GM23338 (cell line): ENCODE data around the gene PPP2R5B. TPM values are rescaled to one million over a fixed set of nuclear protein-coding genes. Genes with fewer than 3 reads are reported as not detected.

Source experiments
- ATAC-seq: fragments of 200-7000 bp; cut with Tn5 transposase; 3 replicates; pipeline ENCODE4 v1.9.1; 2020
- DNase-seq: peaks from one replicate; pipeline ENCODE4 v3.0.0-alpha.2; 2015; ENCODE audit warnings: low spot score
- H2AFZ ChIP-seq: fragments of 200-600 bp; sonication (generic); 2 replicates; pipeline ENCODE4 v1.8.0; 2016; ENCODE audit warnings: antibody characterized with exemption, mild to moderate bottlenecking, moderate library complexity
- H3F3A ChIP-seq: fragments of 200-600 bp; sonication (generic); replicated peaks from 2 replicates; pipeline ENCODE4 v1.8.0; 2017; ENCODE audit warnings: antibody characterized with exemption, mixed run types, low read depth
- H3K27ac ChIP-seq: fragments of 200-600 bp; sonication (generic); 2 replicates; pipeline ENCODE4 v1.6.1; 2016; ENCODE audit warnings: low read depth
- H3K27me3 ChIP-seq: fragments of 200-600 bp; sonication (generic); 2 replicates; pipeline ENCODE4 v1.8.0; 2016; ENCODE audit warnings: mild to moderate bottlenecking, mixed run types, moderate library complexity; ENCODE audit not compliant: insufficient read depth
- H3K36me3 ChIP-seq: fragments of 200-600 bp; sonication (generic); 2 replicates; pipeline ENCODE4 v1.8.0; 2016; ENCODE audit warnings: mild to moderate bottlenecking; ENCODE audit not compliant: insufficient read depth
- H3K4me1 ChIP-seq: fragments of 200-600 bp; sonication (generic); 2 replicates; pipeline ENCODE4 v1.8.0; 2016; ENCODE audit warnings: mild to moderate bottlenecking, moderate library complexity; ENCODE audit not compliant: insufficient read depth
- H3K4me2 ChIP-seq: fragments of 200-600 bp; sonication (generic); 2 replicates; pipeline ENCODE4 v1.7.1; 2017; ENCODE audit warnings: mixed run types
- H3K4me3 ChIP-seq: fragments of 200-600 bp; sonication (generic); 2 replicates; pipeline ENCODE4 v1.6.1; 2016; ENCODE audit warnings: mixed run types
- H3K79me2 ChIP-seq: fragments of 200-600 bp; sonication (generic); replicated peaks from 2 replicates; pipeline ENCODE4 v1.8.0; 2017; ENCODE audit warnings: mild to moderate bottlenecking; ENCODE audit not compliant: insufficient read depth
- H3K9me2 ChIP-seq: fragments of 200-600 bp; sonication (generic); 2 replicates; pipeline ENCODE4 v1.8.0; 2017; ENCODE audit not compliant: insufficient read depth
- H4K20me1 ChIP-seq: fragments of 200-600 bp; sonication (generic); replicated peaks from 2 replicates; pipeline ENCODE4 v1.8.0; 2017; ENCODE audit warnings: mild to moderate bottlenecking; ENCODE audit not compliant: insufficient read depth
- H3K27ac Mint-ChIP-seq: 2 replicates; pipeline ENCODE4 v1.8.0; 2020; ENCODE audit warnings: inconsistent platforms, mild to moderate bottlenecking, moderate library complexity, mixed read lengths
- H3K27me3 Mint-ChIP-seq: 3 replicates; pipeline ENCODE4 v1.8.0; 2022; ENCODE audit warnings: low read depth, mild to moderate bottlenecking, moderate library complexity, mixed read lengths, inconsistent platforms; ENCODE audit not compliant: insufficient read depth, poor library complexity
- H3K36me3 Mint-ChIP-seq: 3 replicates; pipeline ENCODE4 v1.8.0; 2021; ENCODE audit warnings: low read depth, mild to moderate bottlenecking, inconsistent platforms, moderate library complexity, mixed read lengths
- H3K4me1 Mint-ChIP-seq: 3 replicates; pipeline ENCODE4 v1.8.0; 2020; ENCODE audit warnings: mild to moderate bottlenecking, inconsistent platforms, mixed read lengths
- H3K4me3 Mint-ChIP-seq: 3 replicates; pipeline ENCODE4 v1.8.0; 2021; ENCODE audit warnings: moderate library complexity, mild to moderate bottlenecking, inconsistent platforms, mixed read lengths
- H3K9me3 Mint-ChIP-seq: 3 replicates; pipeline ENCODE4 v1.8.0; 2020; ENCODE audit warnings: moderate library complexity, mild to moderate bottlenecking, inconsistent platforms, mixed read lengths
- CTCF ChIP-seq, 2 experiments: fragments of 200-600 bp in 1 of 2; sonication (generic) in 1 of 2; conservative IDR thresholded peaks; 2 replicates each; pipeline versions ENCODE4 v1.5.1 to v1.6.1; 2016 to 2017; ENCODE audit warnings: antibody characterized with exemption in 2 of 2, low read depth in 2 of 2, mild to moderate bottlenecking in 2 of 2, moderate library complexity in 1 of 2
- EZH2 ChIP-seq: fragments of 200-600 bp; sonication (generic); IDR thresholded peaks from one replicate; pipeline ENCODE4 v1.8.0; 2017; ENCODE audit warnings: antibody characterized with exemption, mild to moderate bottlenecking, low read depth; ENCODE audit not compliant: unreplicated experiment
- JUNB ChIP-seq: IDR thresholded peaks from one replicate; pipeline ENCODE4 v1.6.1; 2016; ENCODE audit warnings: antibody characterized with exemption; ENCODE audit not compliant: unreplicated experiment
- STAT1 ChIP-seq: IDR thresholded peaks from one replicate; pipeline ENCODE4 v1.6.1; 2016; ENCODE audit warnings: antibody characterized with exemption; ENCODE audit not compliant: unreplicated experiment
- polyA plus RNA-seq: library from polyadenylated mRNA; unstranded; fragments of >200 nt; fragmentation: Nextera tagmentation; extraction: Ambion mirVana; gene quantifications from 2 replicates; pipeline ENCODE4 v1.2.1, GENCODE V29; 2016
- total RNA-seq: library from RNA; depleted of rRNA; stranded (reverse); fragments of >200 nt; shearing (Covaris generic); gene quantifications from 2 replicates; pipeline ENCODE4 v1.2.3, GENCODE V29; 2014

The PPP2R5B gene
- total and polyA plus RNA-seq, 2 experiments from 2014 or later: 2.8 to 5.8 TPM

GRCh38 chr11:64934682-64935358, 10.3 kb downstream of the PPP2R5B start:
- peaks cover 12% of the 10 kb centered on the region for H3K27me3 Mint-ChIP-seq
- H3K27ac Mint-ChIP-seq: no peak overlapping the region
- Histone ChIP-seq H3K27ac (no peak overlapping the region), H3K36me3 (no peaks in the 10 kb centered on the region), H3K4me1 (peaks cover 7% of the 10 kb centered on the region; the same call in 1 of the 2 replicates), H3K27me3 (no peaks in the 10 kb centered on the region), H3K4me3 (no peak overlapping the region), H3K4me2 (peak overlapping the region; percentile 54; the same call in 1 of the 2 replicates), H3K9me2 (no peaks in the 10 kb centered on the region), H4K20me1 (no peaks in the 10 kb centered on the region), H2AFZ (no peak overlapping the region), H3F3A (no peaks in the 10 kb centered on the region), H3K79me2 (no peaks in the 10 kb centered on the region)
- DNase-seq: peak; percentile 40
- no peak for TF ChIP-seq EZH2
- TF ChIP-seq CTCF (conservative IDR thresholded peaks at IDR 0.05; ENCODE audit: low read depth in 2 of 2): peak in 1 of 2 experiments; percentile 25; a peak in 1 of 4 replicates
- no peak for TF ChIP-seq JUNB
- ATAC-seq: peak; percentile 45
- H3K9me3 Mint-ChIP-seq: no peaks in the 10 kb centered on the region
- H3K4me3 Mint-ChIP-seq: no peak overlapping the region; the same call in 2 of the 3 replicates
- peaks cover 29% of the 10 kb centered on the region for H3K4me1 Mint-ChIP-seq
- no peaks in the 10 kb centered on the region for H3K36me3 Mint-ChIP-seq

GRCh38 chr11:64935359-64936081, 11.0 kb downstream of the PPP2R5B start, which contains the start of gene GPHA2:
GPHA2 (minus strand) TSS chr11:64935893; CDS start chr11:64935460, 433 bp downstream.
- Histone ChIP-seq H3F3A (no peaks in the 10 kb centered on the region), H3K36me3 (no peaks in the 10 kb centered on the region), H3K4me3 (no peak within 1 kb of the TSS; the same call in 1 of the 2 replicates), H4K20me1 (no peaks in the 10 kb centered on the region), H3K4me2 (peak within 1 kb of the TSS; percentile 54), H3K4me1 (peaks cover 7% of the 10 kb centered on the region; the same call in 1 of the 2 replicates), H3K27ac (no peak within 1 kb of the TSS), H3K27me3 (no peaks in the 10 kb centered on the region), H3K79me2 (no peaks in the 10 kb centered on the region), H3K9me2 (no peaks in the 10 kb centered on the region), H2AFZ (no peak within 1 kb of the TSS; the same call in 1 of the 2 replicates)
- peak within 1 kb of the TSS; percentile 45 for H3K4me3 Mint-ChIP-seq
- DNase-seq (peak; percentile 90), ATAC-seq (peak; percentile 89)
- H3K27me3 Mint-ChIP-seq: peaks cover 12% of the 10 kb centered on the region
- no peaks in the 10 kb centered on the region for H3K36me3 Mint-ChIP-seq
- no peaks in the 10 kb centered on the region for H3K9me3 Mint-ChIP-seq
- H3K4me1 Mint-ChIP-seq: peaks cover 29% of the 10 kb centered on the region
- TF ChIP-seq CTCF (conservative IDR thresholded peaks at IDR 0.05; ENCODE audit: low read depth in 2 of 2): 0 out of 4 replicates have a peak, but pooled peaks of 1 of the 2 experiments have one; percentile 9
- TF ChIP-seq STAT1: no peak
- no peak within 1 kb of the TSS for H3K27ac Mint-ChIP-seq
